Measurements from ENCODE around the gene HTRA2.

Gene HTRA2

DNA sequence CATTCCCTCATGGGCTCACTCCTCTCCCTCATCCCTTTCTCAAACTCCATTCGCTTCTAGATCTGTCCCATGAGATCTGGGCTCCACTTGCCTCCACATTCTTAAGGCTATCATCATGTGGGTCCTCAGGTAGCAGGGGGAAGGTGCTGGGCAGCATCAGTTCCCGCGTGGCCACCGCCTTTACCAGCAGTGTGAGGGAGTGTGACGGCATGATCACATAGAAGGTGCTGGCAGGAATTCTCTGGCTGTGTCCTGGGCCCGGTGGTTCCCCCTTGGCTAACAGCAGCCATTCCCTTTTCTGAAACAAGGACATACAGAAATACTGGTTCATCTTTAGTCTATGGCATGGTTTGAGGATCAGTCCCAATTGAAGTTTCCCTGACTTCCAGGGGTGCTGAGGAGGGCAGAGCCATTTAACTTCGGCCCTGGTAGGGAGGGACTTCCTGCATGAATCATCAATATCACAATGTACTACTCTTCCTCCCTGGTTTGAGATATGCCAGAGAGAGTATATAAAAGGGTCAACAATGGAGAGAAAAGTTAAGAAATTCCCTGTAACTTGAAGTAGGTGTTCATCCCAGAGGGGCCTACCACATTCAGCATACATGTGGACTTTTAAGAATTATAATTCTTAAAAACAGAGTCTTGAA, 32.5 kb downstream of the HTRA2 start:
- DNase-seq (ENCODE audit: low read depth): no peak

GRCh38 chr2:74564222-74564621, 34.5 kb downstream of the HTRA2 start:
- DNase-seq (ENCODE audit: low read depth): no peak

DNA sequence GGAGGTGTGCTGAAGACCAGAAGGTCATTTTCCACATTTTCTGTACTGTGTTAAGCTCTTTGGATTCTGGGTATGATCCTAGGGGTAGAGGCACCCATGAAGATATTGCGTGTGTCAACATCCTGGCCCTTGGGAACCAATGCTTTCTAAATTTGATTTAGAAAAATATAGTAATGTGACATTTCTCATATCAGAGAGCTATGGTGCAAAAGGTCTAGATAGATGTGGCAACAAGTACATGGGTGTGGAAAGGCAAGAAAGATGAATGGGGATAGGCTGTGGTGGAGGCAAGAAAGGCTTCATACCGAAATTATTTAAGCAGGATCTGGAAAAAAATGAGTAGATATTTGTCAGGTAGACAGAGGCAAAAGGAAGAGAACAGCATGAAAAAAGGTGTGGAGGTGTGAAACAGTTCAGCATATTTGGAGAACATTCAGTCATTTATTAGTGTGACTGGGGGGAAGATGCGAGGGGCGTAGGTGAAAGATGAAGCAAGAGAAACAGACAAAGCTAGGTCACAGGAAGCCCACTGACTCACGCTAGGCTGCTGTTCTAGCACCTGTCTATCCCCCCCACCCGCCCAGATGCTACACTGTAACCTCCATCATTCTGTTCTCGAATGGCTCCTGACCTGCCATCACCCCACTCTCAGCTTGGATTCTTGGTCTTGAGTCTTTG, 36.5 kb downstream of the HTRA2 start:
- DNase-seq (ENCODE audit: low read depth): no peak

DNA sequence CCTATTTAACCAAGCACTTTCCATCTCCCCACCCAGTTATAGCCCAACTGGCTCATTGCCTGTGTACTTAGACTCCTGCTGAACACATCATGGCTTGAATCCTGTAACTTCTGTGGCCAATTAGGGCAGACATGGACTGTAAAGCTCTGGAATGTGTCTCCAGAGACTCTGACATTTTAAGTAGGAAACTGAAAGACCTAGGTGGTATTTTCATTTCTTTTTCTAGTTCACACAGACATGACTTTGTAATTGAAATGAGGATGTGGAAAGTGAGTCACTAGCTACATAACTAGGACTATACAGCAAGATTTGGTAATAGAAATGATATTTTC, 37.0 kb downstream of the HTRA2 start:
- no peak for DNase-seq (ENCODE audit: low read depth)

GRCh38 chr2:74567881-74568280, 38.1 kb downstream of the HTRA2 start:
- DNase-seq (ENCODE audit: low read depth): no peak

GRCh38 chr2:74569686-74570085, 40.0 kb downstream of the HTRA2 start:
- DNase-seq (ENCODE audit: low read depth): no peak

DNA sequence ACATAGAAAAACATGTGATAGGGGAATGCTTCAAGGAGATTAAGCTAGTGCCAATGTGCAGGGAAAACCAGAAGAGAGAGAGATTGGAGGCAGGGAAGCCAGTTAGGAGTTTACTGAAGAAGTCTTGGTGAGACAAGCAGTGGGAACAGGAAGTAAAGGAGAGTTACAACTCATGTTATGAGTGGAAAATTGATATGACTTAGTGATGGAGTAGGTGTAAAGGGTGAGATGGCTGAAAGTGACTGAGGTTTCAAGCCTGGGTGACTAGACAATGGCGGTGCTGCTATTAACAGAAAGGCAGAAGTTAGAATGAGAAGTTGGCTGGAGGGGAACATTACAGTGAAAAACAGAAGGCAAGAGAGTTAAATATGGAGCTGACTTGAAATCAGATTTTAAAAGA, 41.3 kb downstream of the HTRA2 start:
- DNase-seq (ENCODE audit: low read depth): no peak

- no peak for DNase-seq (ENCODE audit: low read depth)
These were observed 42.6 kb downstream of the HTRA2 start for GRCh38 chr2:74572178-74572925.

GRCh38 chr2:74573747-74574562, 44.2 kb downstream of the HTRA2 start:
- no peak for DNase-seq (ENCODE audit: low read depth)

DNA sequence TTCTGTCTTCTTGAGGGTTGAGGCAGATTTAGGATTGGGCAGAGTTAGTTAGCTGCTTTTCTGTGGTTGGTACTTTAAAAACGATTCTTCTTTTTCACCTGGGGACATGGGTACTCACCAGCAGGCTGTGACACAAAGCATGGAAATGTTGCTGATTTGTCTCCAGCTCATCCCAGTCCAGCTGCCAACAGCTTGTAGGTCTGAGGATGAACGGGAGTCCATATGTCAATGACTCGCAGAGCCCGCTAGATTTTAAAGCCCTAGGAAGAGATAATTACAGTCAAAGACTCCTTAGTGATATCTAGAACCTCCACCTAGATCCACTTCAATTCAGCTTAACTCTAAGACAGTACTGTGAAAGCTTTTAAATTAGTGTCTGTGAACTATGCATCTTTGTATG, 45.6 kb downstream of the HTRA2 start:
- no peak for DNase-seq (ENCODE audit: low read depth)

DNA sequence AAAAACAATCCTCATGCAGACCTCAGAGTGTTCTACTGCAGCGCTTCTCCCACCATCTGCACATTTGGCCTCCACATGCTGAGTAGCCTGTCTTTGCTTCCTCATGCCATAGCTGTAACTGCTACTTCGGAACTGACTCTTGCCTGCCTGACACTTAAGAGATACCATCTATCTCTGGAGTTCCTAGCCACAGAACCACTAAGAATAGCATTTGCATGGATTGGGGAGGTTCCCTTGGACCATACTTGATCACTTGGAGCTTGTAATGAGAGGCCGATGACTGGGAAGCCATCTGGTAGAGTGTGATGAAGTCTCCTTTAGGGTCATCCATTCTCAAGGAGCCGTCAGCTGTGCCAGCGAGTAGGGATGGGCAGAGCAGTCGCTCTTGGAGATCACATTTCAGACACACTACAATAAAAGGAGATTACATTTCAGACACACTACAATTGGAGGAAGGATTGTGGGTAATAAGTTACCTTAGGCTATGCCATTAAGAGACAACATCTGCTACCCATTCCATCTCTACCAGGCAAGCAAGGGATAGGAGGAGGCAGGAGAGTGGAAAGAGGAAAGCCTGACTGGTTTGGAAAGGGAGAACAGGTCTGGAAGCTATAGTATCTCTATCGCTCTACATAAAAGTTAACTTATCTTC, 46.6 kb downstream of the HTRA2 start:
- no peak for DNase-seq (ENCODE audit: low read depth)

DNA sequence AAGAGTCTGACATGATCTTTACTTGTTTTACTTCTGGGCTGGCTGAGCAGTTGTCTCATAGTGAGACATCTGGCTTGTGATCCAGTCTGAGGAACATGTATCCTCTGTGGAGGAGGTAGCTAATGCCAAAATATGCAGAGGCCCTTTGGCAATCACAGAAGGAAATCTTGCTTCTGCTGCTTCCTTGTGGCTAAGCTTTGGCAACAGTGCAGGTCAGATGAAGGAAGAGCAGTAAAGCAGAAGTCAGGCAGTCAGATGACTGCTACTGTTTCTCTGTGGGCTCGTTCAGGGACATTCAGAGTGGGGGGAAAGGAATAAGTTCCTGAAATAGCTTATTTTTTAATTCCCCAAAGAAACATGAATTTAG, 47.1 kb downstream of the HTRA2 start:
- no peak for DNase-seq (ENCODE audit: low read depth)

DNA sequence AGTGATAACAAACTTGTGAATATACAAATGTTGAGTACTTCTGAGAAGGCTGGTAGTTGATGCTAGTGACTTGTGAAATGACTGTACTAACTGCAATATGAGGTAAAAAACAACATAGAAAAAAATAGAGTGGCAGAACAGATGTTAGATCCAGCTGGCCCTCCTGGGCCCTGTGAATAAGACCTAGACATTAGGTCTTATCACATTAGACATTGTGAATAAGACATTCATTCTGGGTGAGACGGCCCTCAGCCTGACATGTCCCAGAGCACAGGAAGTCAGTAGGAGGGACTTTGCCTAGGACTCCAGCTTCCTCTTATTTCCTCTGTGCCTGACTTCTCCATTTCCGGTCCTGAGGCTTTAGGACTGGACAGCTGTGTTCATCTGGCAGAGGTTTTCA, 47.7 kb downstream of the HTRA2 start:
- DNase-seq (ENCODE audit: low read depth): no peak

DNA sequence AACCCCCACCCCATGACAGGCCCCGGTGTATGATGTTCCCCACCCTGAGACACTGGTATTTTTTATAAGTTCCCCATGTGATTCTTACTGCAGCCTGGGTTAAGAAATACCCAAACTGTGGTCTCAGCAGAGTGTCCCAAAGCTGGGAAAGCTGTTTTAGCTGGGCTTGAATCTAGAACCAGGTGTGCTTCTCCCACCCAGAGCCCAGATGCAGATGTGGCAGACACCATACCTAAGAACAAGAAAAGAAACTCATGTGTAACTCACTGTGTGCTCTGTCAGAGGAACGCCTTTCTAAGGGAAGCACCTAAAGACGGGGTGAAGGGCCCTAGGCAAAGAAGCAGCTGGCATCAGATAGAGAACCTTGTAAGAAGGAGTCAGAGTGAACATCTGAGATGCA, 48.7 kb downstream of the HTRA2 start:
- no peak for DNase-seq (ENCODE audit: low read depth)

DNA sequence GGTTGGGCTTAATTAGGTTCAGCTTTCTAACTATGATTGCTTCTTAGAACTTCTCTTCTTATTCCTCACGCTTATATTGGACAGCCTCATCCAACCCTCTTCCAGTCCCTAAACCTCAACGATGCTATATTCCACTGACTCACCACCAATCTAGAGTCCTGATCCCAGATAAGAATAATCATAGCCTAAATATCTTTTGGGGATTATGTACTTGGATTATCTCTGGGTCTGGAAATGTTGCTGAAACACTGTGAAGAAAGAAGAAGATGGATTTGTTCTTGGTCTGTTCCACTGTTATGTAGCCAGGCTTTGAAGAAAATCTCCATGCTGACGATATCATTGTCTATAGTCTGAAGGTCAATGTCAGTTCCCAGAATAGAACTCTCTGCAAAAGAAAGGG, 51.7 kb downstream of the HTRA2 start:
- DNase-seq (ENCODE audit: low read depth): no peak

DNA sequence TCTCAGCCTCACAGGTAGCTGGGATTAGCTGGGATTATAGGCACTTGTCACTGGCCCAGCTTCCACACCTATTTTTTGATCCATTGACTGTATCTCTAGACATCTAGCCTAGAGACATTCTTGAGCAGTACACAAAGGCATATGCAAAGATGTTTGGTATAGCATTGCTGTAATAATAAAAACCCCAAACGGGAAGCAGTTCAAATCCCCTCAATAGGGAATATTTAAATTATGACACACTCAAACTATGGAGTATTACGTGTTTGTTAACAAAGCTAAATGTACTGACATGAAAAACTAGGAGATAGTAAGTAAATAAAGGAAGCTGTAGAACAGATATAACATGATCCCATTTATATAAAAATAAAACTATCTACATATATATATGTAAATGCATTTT, 52.5 kb downstream of the HTRA2 start:
- no peak for DNase-seq (ENCODE audit: low read depth)

Data from activated T-helper 9 cell treated with anti-CD3 and anti-CD28 coated beads, Interleukin-2, amount 50 U/mL, for 16 hours (primary cell).